Measurements from ENCODE around the gene ARHGAP10.

DNA sequence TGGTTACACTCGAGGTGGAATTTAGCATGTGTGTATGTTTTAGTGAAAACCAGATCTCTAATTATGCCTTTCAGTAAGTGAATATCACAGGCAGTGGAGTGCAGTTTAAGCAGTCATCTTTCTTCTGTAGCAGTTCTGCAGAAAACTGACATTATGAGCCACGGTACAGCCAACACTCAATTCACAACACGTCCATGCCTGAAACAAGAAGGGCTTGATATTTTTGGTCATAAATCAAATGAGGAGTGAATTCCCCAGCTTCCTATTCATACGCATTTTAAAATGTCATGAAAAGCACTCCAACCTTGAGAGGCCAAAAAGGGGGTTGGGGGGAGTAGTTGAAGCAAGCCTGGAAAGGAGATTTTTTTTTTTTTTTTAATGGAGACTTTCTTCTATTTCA is 316.7 kb downstream of the ARHGAP10 start:
- TF ChIP-seq, protein P1, sequence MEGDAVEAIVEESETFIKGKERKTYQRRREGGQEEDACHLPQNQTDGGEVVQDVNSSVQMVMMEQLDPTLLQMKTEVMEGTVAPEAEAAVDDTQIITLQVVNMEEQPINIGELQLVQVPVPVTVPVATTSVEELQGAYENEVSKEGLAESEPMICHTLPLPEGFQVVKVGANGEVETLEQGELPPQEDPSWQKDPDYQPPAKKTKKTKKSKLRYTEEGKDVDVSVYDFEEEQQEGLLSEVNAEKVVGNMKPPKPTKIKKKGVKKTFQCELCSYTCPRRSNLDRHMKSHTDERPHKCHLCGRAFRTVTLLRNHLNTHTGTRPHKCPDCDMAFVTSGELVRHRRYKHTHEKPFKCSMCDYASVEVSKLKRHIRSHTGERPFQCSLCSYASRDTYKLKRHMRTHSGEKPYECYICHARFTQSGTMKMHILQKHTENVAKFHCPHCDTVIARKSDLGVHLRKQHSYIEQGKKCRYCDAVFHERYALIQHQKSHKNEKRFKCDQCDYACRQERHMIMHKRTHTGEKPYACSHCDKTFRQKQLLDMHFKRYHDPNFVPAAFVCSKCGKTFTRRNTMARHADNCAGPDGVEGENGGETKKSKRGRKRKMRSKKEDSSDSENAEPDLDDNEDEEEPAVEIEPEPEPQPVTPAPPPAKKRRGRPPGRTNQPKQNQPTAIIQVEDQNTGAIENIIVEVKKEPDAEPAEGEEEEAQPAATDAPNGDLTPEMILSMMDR (IDR thresholded peaks at IDR 0.05): no peak
- no peak for TF ChIP-seq POLR2A (IDR thresholded peaks at IDR 0.05)

Data from Peyer's patch (tissue), 4 donors.